ENCODE measurements around the gene SCFD2.
"Not testable (repeated sequence)": the region's sequence is repeated elsewhere in the genome, so short reads cannot be mapped to it uniquely, and the experiment has no call there.

SCFD2 gene

DNA sequence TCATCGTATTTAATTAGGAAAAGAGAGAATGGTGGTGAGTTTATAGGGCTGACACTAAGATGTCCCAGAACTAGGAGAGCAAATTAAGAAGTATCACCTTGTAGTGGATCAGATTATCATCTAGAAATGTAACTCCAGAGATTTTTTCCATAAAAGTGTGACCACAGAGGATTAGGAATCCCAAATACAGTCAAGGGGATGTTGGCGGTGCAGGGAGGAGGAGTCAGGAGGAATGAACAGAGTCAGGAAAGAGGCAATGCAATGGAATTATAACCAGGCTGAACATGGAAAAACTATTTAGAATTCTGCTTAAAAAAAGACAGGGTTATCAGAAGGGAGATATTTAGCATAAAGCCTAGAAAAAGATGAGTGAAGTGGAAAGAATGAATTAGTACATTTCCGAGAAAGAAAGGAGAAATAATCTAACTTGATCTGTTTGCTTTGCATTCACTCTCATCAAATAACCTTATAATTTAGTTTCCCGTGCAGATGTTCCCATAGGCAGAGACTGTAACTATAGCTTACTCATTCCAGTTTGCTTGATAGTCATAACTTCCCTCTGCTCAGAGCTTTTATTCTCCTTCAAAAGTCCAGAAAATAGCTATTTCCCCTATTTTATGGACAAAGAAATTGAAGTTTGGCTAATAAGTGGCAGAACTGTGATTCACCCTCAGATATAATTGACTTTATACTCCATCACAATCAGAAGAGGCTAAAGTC, 56.4 kb downstream of the SCFD2 start:
- H3K27ac Mint-ChIP-seq: no peak overlapping the region
- no peaks in the 10 kb centered on the region for H3K27me3 Mint-ChIP-seq (ENCODE audit: low read depth, poor library complexity)
- DNase-seq: no peak
- peaks cover 10% of the 10 kb centered on the region for H3K9me3 Mint-ChIP-seq
- no peaks in the 10 kb centered on the region for H3K4me1 Mint-ChIP-seq
- TF ChIP-seq, protein P1, sequence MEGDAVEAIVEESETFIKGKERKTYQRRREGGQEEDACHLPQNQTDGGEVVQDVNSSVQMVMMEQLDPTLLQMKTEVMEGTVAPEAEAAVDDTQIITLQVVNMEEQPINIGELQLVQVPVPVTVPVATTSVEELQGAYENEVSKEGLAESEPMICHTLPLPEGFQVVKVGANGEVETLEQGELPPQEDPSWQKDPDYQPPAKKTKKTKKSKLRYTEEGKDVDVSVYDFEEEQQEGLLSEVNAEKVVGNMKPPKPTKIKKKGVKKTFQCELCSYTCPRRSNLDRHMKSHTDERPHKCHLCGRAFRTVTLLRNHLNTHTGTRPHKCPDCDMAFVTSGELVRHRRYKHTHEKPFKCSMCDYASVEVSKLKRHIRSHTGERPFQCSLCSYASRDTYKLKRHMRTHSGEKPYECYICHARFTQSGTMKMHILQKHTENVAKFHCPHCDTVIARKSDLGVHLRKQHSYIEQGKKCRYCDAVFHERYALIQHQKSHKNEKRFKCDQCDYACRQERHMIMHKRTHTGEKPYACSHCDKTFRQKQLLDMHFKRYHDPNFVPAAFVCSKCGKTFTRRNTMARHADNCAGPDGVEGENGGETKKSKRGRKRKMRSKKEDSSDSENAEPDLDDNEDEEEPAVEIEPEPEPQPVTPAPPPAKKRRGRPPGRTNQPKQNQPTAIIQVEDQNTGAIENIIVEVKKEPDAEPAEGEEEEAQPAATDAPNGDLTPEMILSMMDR (IDR thresholded peaks at IDR 0.05): no peak
- H3K36me3 Mint-ChIP-seq (ENCODE audit: low read depth): peaks cover 14% of the 10 kb centered on the region
- H3K4me3 Mint-ChIP-seq: no peak overlapping the region

DNA sequence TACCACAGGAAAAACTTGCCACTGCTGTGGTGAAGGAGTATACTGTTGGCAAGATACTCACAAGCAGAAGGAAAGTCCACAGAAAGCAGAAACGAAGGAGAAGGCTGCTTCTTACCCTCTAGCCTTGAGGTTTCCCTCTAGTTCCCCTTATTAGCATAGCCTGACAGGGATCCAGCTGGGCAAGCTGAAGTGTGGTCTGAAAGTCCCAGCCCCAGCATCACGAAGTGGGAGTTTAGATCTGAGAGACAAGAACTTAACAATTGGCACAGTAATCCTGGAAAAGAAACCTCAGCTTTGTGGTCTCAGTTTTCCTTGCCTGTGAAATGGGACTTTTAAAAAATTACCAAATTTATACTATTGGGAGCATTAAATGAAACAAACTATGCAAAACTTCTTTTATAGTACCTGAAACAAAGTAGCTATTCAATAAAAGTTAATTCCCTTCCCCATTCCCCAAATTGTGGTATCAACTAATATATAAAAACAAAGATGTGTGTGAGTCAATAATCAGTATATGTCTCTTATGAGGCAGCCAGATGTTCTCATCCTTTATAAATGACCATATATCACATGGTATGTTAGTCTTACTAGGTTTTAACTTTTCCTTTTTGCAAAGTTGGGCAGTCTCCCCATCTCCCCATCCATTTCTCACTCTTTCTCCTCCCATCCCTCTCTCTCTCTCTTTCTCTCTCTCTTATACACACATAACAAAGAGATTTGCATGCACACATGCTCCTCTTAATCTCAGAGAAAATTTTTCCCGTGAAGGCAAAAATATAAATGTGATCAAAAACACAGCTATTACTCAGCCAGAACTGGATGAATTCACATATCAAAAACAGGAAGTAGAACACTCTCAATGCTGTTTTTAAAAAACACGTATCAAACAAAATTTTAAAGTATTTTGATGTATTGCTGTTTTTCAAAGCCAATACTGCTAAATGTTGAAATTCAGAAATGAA, 57.8 kb downstream of the SCFD2 start:
- DNase-seq: no peak
- H3K36me3 Mint-ChIP-seq (ENCODE audit: low read depth): peaks cover 22% of the 10 kb centered on the region
- H3K27me3 Mint-ChIP-seq (ENCODE audit: low read depth, poor library complexity): no peaks in the 10 kb centered on the region
- no peaks in the 10 kb centered on the region for H3K4me1 Mint-ChIP-seq
- no peak overlapping the region for H3K4me3 Mint-ChIP-seq
- TF ChIP-seq, protein P1 (IDR thresholded peaks at IDR 0.05): no peak
- no peak overlapping the region for H3K27ac Mint-ChIP-seq
- peaks cover 18% of the 10 kb centered on the region for H3K9me3 Mint-ChIP-seq

DNA sequence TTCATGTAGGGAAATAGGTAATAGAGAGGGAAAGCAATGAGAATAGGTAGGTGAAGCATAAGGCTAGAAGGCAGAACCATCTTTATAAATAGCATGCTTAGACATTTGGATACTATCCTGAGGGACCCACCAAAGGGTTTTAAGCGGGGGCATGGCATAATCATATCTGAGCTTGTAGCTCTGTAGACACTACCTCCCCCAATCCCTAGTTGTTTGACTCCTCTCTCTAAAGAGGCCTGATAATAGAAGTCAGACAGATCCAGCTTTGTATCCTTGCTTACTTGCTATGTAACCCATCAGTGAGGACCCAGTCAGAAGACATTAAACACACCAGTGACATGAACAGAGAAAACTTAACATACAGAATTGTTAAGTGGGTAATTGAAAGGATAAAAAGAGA, 58.7 kb downstream of the SCFD2 start:
- no peak overlapping the region for H3K4me3 Mint-ChIP-seq
- TF ChIP-seq, protein P1 (IDR thresholded peaks at IDR 0.05): no peak
- H3K27ac Mint-ChIP-seq: no peak overlapping the region
- peaks cover 24% of the 10 kb centered on the region for H3K36me3 Mint-ChIP-seq (ENCODE audit: low read depth)
- H3K4me1 Mint-ChIP-seq: no peaks in the 10 kb centered on the region
- H3K27me3 Mint-ChIP-seq (ENCODE audit: low read depth, poor library complexity): no peaks in the 10 kb centered on the region
- peaks cover 27% of the 10 kb centered on the region for H3K9me3 Mint-ChIP-seq
- DNase-seq: no peak

DNA sequence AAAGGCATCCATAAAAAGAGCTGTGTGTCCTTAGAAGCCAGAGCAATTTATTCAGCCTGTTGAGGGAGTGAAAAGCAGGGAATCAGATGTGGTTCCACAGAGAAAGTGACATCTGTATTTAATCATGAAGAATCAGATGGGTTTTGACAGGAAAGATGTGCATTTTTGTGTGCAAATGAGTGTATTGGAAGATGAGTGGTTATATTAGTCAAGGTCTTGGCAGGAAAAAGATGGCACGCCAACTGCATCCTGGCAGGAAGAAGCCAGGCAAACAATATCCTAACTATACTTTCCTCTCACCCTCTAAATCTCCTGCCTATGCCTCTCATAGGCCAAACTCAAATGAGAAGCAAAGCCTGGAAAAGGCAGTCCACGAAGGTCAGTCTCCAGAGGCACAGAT, 59.1 kb downstream of the SCFD2 start:
- Mint-ChIP-seq H3K4me1 (no peaks in the 10 kb centered on the region), H3K27me3 (ENCODE audit: low read depth, poor library complexity) (no peaks in the 10 kb centered on the region), H3K4me3 (no peak overlapping the region), H3K27ac (no peak overlapping the region), H3K9me3 (peaks cover 32% of the 10 kb centered on the region), H3K36me3 (ENCODE audit: low read depth) (peaks cover 24% of the 10 kb centered on the region)
- no peak for DNase-seq
- TF ChIP-seq, protein P1 (IDR thresholded peaks at IDR 0.05): no peak

DNA sequence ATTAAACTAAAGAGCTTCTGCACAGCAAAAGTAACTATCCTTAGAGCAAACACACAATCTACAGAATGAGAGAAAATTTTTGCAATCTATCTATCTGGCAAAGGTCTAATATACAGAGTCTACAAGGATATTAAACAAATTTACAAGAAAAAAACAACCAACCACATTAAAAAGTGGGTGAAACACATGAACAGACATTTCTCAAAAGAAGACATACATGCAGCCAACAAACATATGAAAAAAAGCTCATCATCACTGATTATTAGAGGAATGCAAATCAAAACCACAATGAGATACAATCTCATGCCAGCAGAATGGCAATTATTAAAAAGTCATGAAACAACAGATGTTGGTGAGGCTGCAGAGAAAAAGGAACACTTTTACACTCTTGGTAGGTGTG, 73.7 kb downstream of the SCFD2 start:
- DNase-seq; H3K27ac Mint-ChIP-seq; H3K27me3 Mint-ChIP-seq (ENCODE audit: low read depth, poor library complexity); H3K4me1 Mint-ChIP-seq; H3K4me3 Mint-ChIP-seq: not testable (repeated sequence)
- H3K9me3 Mint-ChIP-seq: peaks cover 94% of the 10 kb centered on the region
- peaks cover 27% of the 10 kb centered on the region for H3K36me3 Mint-ChIP-seq (ENCODE audit: low read depth)

DNA sequence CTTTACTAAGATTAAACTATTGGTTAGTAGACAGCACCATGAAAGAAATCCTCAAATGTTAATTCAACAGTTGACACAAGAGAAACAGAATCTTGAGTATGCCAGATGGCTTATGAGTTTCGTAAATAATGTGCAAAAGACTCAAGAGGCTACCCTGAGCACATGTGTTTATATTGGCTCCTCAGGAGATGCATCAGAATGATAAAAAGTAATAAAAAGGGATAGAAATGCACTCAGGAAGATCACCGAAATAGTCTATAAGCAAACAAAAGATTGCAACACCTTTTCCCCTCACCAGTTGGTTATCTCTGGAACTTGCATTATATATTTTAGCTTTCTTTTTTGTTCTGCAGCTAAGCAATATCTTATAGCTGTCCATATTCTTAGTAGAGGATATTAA, 84.4 kb downstream of the SCFD2 start:
- H3K4me3 Mint-ChIP-seq: no peak overlapping the region
- no peaks in the 10 kb centered on the region for H3K9me3 Mint-ChIP-seq
- H3K36me3 Mint-ChIP-seq (ENCODE audit: low read depth): peaks cover 4% of the 10 kb centered on the region
- no peaks in the 10 kb centered on the region for H3K4me1 Mint-ChIP-seq
- H3K27ac Mint-ChIP-seq: no peak overlapping the region
- TF ChIP-seq, protein P1 (IDR thresholded peaks at IDR 0.05): no peak
- DNase-seq: no peak
- H3K27me3 Mint-ChIP-seq (ENCODE audit: low read depth, poor library complexity): no peaks in the 10 kb centered on the region

Data from nephron progenitor cell (in vitro differentiated cells).